Smooth muscle cell (in vitro differentiated cells): ENCODE data around the gene GJC1. TPM values are rescaled to one million over a fixed set of nuclear protein-coding genes. Genes with fewer than 3 reads are reported as not detected.
A peak's percentile ranks its signal among the peaks of the same experiment; 100 is the strongest.

ENCODE experiments used
- DNase-seq: peaks from one replicate; lab custom pipeline; 2025; ENCODE audit not compliant: unreplicated experiment; lab: John Stamatoyannopoulos, UW
- H2AFZ ChIP-seq: fragments of 200-600 bp; sonication (generic); 2 replicates; pipeline ENCODE4 v1.6.0; 2016; ENCODE audit warnings: antibody characterized with exemption, low read depth, mild to moderate bottlenecking
- H3F3A ChIP-seq: fragments of 200-600 bp; sonication (generic); 2 replicates; pipeline ENCODE4 v1.6.0; 2017; ENCODE audit warnings: antibody characterized with exemption, low read depth
- H3K27ac ChIP-seq: fragments of 200-600 bp; sonication (generic); 2 replicates; pipeline ENCODE4 v1.5.1; 2016; ENCODE audit warnings: low read depth, mild to moderate bottlenecking
- H3K27me3 ChIP-seq: fragments of 200-600 bp; sonication (generic); 2 replicates; pipeline ENCODE4 v1.6.1; 2016; ENCODE audit warnings: low read depth, mild to moderate bottlenecking
- H3K36me3 ChIP-seq: fragments of 200-600 bp; sonication (generic); 2 replicates; pipeline ENCODE4 v1.5.1; 2016; ENCODE audit warnings: low read depth
- H3K4me1 ChIP-seq: fragments of 200-600 bp; sonication (generic); 2 replicates; pipeline ENCODE4 v1.5.1; 2016; ENCODE audit warnings: low read depth
- H3K4me2 ChIP-seq: fragments of 200-600 bp; sonication (generic); 2 replicates; pipeline ENCODE4 v1.6.0; 2016; ENCODE audit warnings: mild to moderate bottlenecking
- H3K4me3 ChIP-seq: fragments of 200-600 bp; sonication (generic); 2 replicates; pipeline ENCODE4 v1.5.1; 2016; ENCODE audit warnings: mild to moderate bottlenecking
- H3K79me2 ChIP-seq: fragments of 200-600 bp; sonication (generic); 2 replicates; pipeline ENCODE4 v1.6.0; 2016; ENCODE audit warnings: low read depth, mild to moderate bottlenecking
- H3K9ac ChIP-seq: fragments of 200-600 bp; sonication (generic); 2 replicates; pipeline ENCODE4 v1.6.0; 2016; ENCODE audit warnings: low read depth
- H3K9me3 ChIP-seq: fragments of 200-600 bp; sonication (generic); replicated peaks from 2 replicates; pipeline ENCODE4 v1.5.1; 2016; ENCODE audit warnings: low read depth
- H4K20me1 ChIP-seq: fragments of 200-600 bp; sonication (generic); 2 replicates; pipeline ENCODE4 v1.6.0; 2016; ENCODE audit warnings: low read depth
- CTCF ChIP-seq: fragments of 200-600 bp; sonication (generic); IDR thresholded peaks from 2 replicates; pipeline ENCODE4 v1.5.1; 2017; ENCODE audit warnings: borderline replicate concordance, mild to moderate bottlenecking, antibody characterized with exemption; ENCODE audit not compliant: insufficient read depth, poor library complexity, severe bottlenecking
- WGBS: methylation state at CpG from one replicate; pipeline ENCODE4 v1.1.7; 2016; ENCODE audit warnings: low lambda C conversion rate; 5-methylcytosine and 5-hydroxymethylcytosine counted together
- polyA plus RNA-seq: library from polyadenylated mRNA; unstranded; fragments of >200 nt; fragmentation: Nextera tagmentation; extraction: Ambion mirVana; gene quantifications from 2 replicates; pipeline ENCODE4 v1.2.1, GENCODE V29; 2016
- total RNA-seq: library from RNA; depleted of rRNA; stranded (reverse); fragments of >200 nt; gene quantifications from 2 replicates; pipeline ENCODE4 v1.2.3, GENCODE V29; 2014

GJC1 gene
- total RNA-seq = 9.2 and 16.1 TPM in 2 replicates
- polyA plus RNA-seq = 6.3 and 8.0 TPM in 2 replicates

- no peaks in the 10 kb centered on the region for H3F3A ChIP-seq
- peak within 1 kb of the TSS; percentile 74 for H3K4me3 ChIP-seq
- no peak within 1 kb of the TSS for H3K27ac ChIP-seq
- no peaks in the 10 kb centered on the region for H3K9me3 ChIP-seq
- H3K4me1 ChIP-seq = peaks cover 15% of the 10 kb centered on the region
- peak within 1 kb of the TSS; percentile 95 for H3K4me2 ChIP-seq
- H4K20me1 ChIP-seq = peaks cover 40% of the 10 kb centered on the region
- H3K27me3 ChIP-seq = no peaks in the 10 kb centered on the region
- peaks cover 45% of the 10 kb centered on the region for H3K79me2 ChIP-seq
- no peaks in the 10 kb centered on the region for H3K36me3 ChIP-seq
- 1% methylated on average over 46 of the region's 123 CpGs for WGBS
- TF ChIP-seq CTCF = no peak
- peak within 1 kb of the TSS; percentile 63 for H3K9ac ChIP-seq
- peak within 1 kb of the TSS; percentile 85 for H2AFZ ChIP-seq
- DNase-seq = peak; percentile 9
Measured at GRCh38 chr17:44829523-44830358, at the start of gene GJC1. Gene GJC1, minus strand, starts transcription at chr17:44830287. Its CDS starts 24,470 bp downstream, at chr17:44805817.

- no peak for TF ChIP-seq CTCF
- no peak overlapping the region for H3K27ac ChIP-seq
- no peak overlapping the region for H3K9ac ChIP-seq
- H3K27me3 ChIP-seq = no peaks in the 10 kb centered on the region
- H3F3A ChIP-seq = peaks cover 3% of the 10 kb centered on the region
- peaks cover 16% of the 10 kb centered on the region for H3K36me3 ChIP-seq
- H4K20me1 ChIP-seq = no peaks in the 10 kb centered on the region
- WGBS = 86% methylated on average over 6 of the region's 6 CpGs
- H2AFZ ChIP-seq = no peak overlapping the region
- DNase-seq = no peak
- no peaks in the 10 kb centered on the region for H3K79me2 ChIP-seq
- no peaks in the 10 kb centered on the region for H3K9me3 ChIP-seq
- no peak overlapping the region for H3K4me2 ChIP-seq
- no peaks in the 10 kb centered on the region for H3K4me1 ChIP-seq
- no peak overlapping the region for H3K4me3 ChIP-seq
Measured at GRCh38 chr17:44879376-44879775, 49.3 kb upstream of the GJC1 start.

GRCh38 chr17:44878627-44879221 lies 48.6 kb upstream of the GJC1 start:
- Histone ChIP-seq H4K20me1 (no peaks in the 10 kb centered on the region), H3K4me3 (no peak overlapping the region), H3K27ac (no peak overlapping the region), H3K9me3 (no peaks in the 10 kb centered on the region), H3K4me2 (no peak overlapping the region), H3K79me2 (no peaks in the 10 kb centered on the region), H3K4me1 (no peaks in the 10 kb centered on the region), H3K9ac (no peak overlapping the region), H3K36me3 (peaks cover 16% of the 10 kb centered on the region), H3F3A (peaks cover 3% of the 10 kb centered on the region), H3K27me3 (no peaks in the 10 kb centered on the region), H2AFZ (no peak overlapping the region)
- no peak for DNase-seq
- TF ChIP-seq CTCF = peak; percentile 58
- 70% methylated on average over 6 of the region's 6 CpGs for WGBS
